ENCODE results near the gene GSAP. TPM values are rescaled to one million over a fixed set of nuclear protein-coding genes. Genes with fewer than 3 reads are reported as not detected.

Gene GSAP
- total and polyA plus RNA-seq, 2 of the 4 experiments (the other 2 are of a cell fraction) = 1.6 to 1.8 TPM

GRCh38 chr7:77426521-77427051 is 10.4 kb upstream of the GSAP start:
- Histone ChIP-seq H2BK120ac (ENCODE audit: low read depth, low read length) (peak overlapping the region; percentile 88), H2BK20ac (ENCODE audit: low read depth, low read length) (peak overlapping the region; percentile 62), H3K36me3 (ENCODE audit: control insufficient read depth, insufficient read depth, low read length) (no peaks in the 10 kb centered on the region), H3K27ac (ENCODE audit: insufficient read depth, low read length) (peak overlapping the region; percentile 92), H3K56ac (ENCODE audit: extremely low read depth, insufficient read depth, low read length) (peak overlapping the region; percentile 29; the same call in 1 of the 2 replicates), H3K9ac (ENCODE audit: low read depth, low read length) (peak overlapping the region; percentile 78), H4K8ac (ENCODE audit: low read depth in 2 of 2, low read length in 2 of 2) (peak overlapping the region in 1 of 2 experiments; percentile 88; a peak in 3 of 4 replicates), H2AK5ac (ENCODE audit: low read depth, low read length) (0 out of 2 replicates have a peak overlapping the region, but pooled peaks have one; percentile 21), H3K4me1 (ENCODE audit: control insufficient read depth, insufficient read depth, low read length) (peaks cover 16% of the 10 kb centered on the region), H3K79me1 (ENCODE audit: low read depth in 1 of 2, low read length in 2 of 2) (no peaks in the 10 kb centered on the region; a peak in 1 of 4 replicates), H3K9me1 (ENCODE audit: insufficient read depth, low read length) (peaks cover 9% of the 10 kb centered on the region), H3K4me3 (ENCODE audit: insufficient read depth, low read depth, low read length) (peak overlapping the region; percentile 38; the same call in 1 of the 2 replicates), H4K5ac (ENCODE audit: low read depth, low read length) (peak overlapping the region; percentile 65), H3K18ac (ENCODE audit: low read depth, low read length) (peak overlapping the region; percentile 89), H3K27me3 (ENCODE audit: control insufficient read depth, insufficient read depth, low read length) (no peaks in the 10 kb centered on the region), H3K14ac (replicated peaks; ENCODE audit: low read depth, low read length) (peak overlapping the region; percentile 83), H2AK9ac (replicated peaks; ENCODE audit: low read depth, low read length, poor library complexity) (no peak overlapping the region), H2AFZ (replicated peaks; ENCODE audit: low read length, poor library complexity) (peak overlapping the region; percentile 80), H4K91ac (ENCODE audit: insufficient read depth, low read depth, low read length) (peak overlapping the region; percentile 81), H3K4me2 (ENCODE audit: low read depth, low read length) (peak overlapping the region; percentile 95), H3K23ac (ENCODE audit: low read depth, low read length) (peak overlapping the region; percentile 77), H2BK5ac (ENCODE audit: low read depth, low read length, poor library complexity, severe bottlenecking) (peak overlapping the region; percentile 97), H3K4ac (ENCODE audit: low read depth, low read length) (peak overlapping the region; percentile 86), H4K20me1 (ENCODE audit: insufficient read depth, low read length) (no peaks in the 10 kb centered on the region), H3K9me3 (ENCODE audit: control insufficient read depth, insufficient read depth, low read length) (no peaks in the 10 kb centered on the region), H2BK15ac (ENCODE audit: low read depth, low read length) (peak overlapping the region; percentile 67; the same call in 2 of the 3 replicates)
- ChIA-PET CTCF (interaction anchor here (1.4 kb wide), 1 partner anchor 58 kb away, joined by 4 read pairs; no protein-coding TSS in a partner anchor), POLR2A (ENCODE audit: unreplicated experiment) (interaction anchor here (0.6 to 1.3 kb wide), 2 partner anchors 13 to 112 kb away, joined by 3 to 9 read pairs; no protein-coding TSS in a partner anchor)
- intact Hi-C loops (cut with micrococcal nuclease) = loop anchor here (1.0 to 5.0 kb wide), 2 partner anchors 113 to 156 kb away; no protein-coding TSS in a partner anchor
- WGBS, 2 experiments (ENCODE audit: extremely low coverage in 2 of 2, insufficient read length in 1 of 2) = no CpG with 5 or more reads among the region's 5 CpGs
- BruUV-seq (replicated peaks) = no TSS peak
- dilution Hi-C loops (cut with HindIII; ENCODE audit: low sequenced_read_pairs, unreplicated experiment) = no loop called here
- DNase-seq (peak; percentile 63), ATAC-seq (ENCODE audit: low read depth) (peak; percentile 69)
- in situ Hi-C loops (cut with MboI; ENCODE audit: low sequenced_read_pairs) = no loop called here
- TF ChIP-seq RCOR1 (IDR thresholded peaks at IDR 0.05; ENCODE audit: insufficient replicate concordance, low read length) (no peak), NFE2L2 (IDR thresholded peaks at IDR 0.05; ENCODE audit: low read depth, low read length) (no peak), USF2 (IDR thresholded peaks at IDR 0.05; ENCODE audit: low read depth, low read length) (no peak), SMC3 (IDR thresholded peaks at IDR 0.05; ENCODE audit: low read depth, low read length) (no peak), CEBPB (IDR thresholded peaks at IDR 0.05; ENCODE audit: low read depth, low read length) (peak; percentile 52)

Data from IMR-90 (cell line).